ENCODE data around the gene ZSCAN12.
"Not testable (repeated sequence)": the region's sequence is repeated elsewhere in the genome, so short reads cannot be mapped to it uniquely, and the experiment has no call there.

The ZSCAN12 gene

DNA sequence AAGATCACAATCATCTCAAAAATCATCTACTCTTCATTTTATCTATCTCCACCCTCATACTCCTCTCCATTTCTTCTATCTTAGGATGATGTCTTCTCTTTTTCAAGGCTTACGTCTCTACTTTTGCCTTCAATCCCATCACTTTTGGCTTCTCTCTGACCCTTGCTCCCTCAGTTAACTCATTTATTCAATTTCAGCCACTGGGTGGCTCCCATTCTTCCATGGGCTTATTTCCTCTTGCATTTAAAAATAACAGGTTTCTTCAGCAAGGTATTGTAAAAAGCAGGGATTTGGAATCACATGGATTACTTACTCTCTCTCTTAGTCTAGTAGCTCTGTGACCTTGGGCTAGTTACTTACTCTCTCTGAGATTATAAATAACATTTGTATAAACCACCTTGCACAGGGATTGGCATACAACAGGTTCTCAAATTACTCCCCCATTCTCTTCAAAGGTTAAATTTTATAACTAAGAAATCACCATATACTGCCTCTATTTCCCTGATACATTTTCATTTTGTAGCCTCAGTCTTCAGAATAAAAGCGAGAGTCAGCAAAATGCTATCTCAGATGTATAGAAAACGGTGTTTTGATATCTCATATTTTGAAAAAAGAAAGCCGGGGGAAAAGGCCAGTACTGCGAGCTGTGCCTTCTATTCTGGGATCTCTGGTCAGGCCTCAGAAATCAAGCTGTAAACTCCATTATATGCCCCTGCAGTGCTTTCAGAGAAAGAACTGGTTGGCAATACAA lies 5.5 kb downstream of the ZSCAN12 start:
- DNase-seq (ENCODE audit: low spot score), result no peak

DNA sequence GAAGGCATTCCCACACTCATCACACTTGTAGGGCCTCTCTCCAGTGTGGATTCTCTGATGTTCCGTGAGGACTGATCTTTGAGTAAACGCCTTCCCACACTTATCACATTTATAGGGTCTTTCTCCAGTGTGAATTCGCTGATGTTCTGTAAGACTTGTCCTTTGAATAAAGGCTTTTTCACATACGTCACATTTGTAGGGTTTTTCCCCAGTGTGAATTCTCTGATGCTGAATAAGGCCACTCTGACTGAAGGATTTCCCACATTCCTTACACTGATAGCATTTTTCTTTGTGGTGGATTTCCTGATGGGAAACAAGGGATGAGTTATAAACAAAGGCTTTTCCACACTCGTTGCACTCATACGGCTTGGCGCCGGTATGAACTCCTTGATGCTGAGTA lies 8.9 kb downstream of the ZSCAN12 start:
- no peak for DNase-seq (ENCODE audit: low spot score)

DNA sequence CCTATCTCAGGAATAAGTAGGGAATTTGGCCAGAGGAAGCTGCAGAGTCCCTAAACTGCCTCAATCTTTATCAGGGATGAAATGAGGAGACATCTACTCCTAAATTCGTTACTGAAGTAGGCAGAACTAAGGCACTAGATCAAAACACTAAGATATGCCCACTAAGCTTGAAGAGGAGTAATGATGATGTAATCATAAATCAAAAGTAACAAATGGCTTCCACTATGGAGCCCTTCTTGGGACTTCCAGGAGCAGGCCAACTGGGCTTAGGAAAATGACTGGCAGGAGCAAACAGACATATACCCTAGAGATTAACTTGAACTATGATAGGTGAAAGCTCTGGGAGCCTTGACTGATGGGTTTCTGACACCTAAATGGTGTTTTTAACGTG lies 15.4 kb downstream of the ZSCAN12 start:
- DNase-seq (ENCODE audit: low spot score), result no peak

- peak; percentile 68 for DNase-seq (ENCODE audit: low spot score)
Observed at GRCh38 chr6:28383235-28384142, 16.1 kb downstream of the ZSCAN12 start.

DNA sequence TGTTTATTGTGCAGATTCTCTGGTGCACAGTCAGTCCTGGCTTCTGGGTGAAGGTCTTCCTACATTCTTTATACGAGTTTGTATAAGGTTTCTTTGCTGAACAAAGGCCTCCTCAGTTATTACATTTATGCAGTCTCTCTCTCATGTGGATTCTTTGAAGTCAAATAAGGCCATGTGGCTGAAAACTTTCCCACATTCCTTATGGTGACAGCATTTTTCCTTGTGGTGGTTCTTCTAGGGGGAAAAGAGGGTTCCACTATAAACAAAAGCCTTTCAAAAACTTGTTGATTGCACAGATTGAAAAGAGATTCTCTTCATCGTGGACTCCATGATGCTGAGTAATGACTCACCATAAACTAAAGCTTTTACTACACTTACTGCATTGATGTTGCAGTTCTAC lies 19.2 kb downstream of the ZSCAN12 start:
- DNase-seq (ENCODE audit: low spot score), result no peak

DNA sequence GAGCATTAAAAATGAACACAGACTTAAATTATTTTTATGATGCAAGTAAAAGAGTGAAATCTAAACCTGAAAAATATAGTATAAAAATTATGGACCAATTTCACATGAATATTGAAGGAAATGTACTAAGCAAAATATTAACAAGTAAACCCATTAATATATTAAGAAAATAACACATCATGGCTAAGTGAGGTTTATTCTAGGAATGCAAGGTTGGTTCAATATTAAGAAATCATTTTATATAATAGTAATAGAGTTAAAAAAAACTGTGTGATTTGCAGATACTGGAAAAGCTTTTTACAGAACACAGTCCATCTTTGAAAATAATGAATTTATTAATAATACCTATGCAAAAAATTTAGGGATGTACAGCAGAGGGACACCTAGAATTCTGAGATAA lies 20.9 kb downstream of the ZSCAN12 start:
- no peak for DNase-seq (ENCODE audit: low spot score)

- DNase-seq (ENCODE audit: low spot score), result no peak
Observed at GRCh38 chr6:28377879-28378278, 21.7 kb downstream of the ZSCAN12 start.

- no peak for DNase-seq (ENCODE audit: low spot score)
Observed at GRCh38 chr6:28373925-28374324, 25.6 kb downstream of the ZSCAN12 start.

GRCh38 chr6:28371706-28372451 lies 27.7 kb downstream of the ZSCAN12 start:
- no peak for DNase-seq (ENCODE audit: low spot score)

- no peak for DNase-seq (ENCODE audit: low spot score)
Observed at GRCh38 chr6:28371280-28371679, 28.3 kb downstream of the ZSCAN12 start.

DNA sequence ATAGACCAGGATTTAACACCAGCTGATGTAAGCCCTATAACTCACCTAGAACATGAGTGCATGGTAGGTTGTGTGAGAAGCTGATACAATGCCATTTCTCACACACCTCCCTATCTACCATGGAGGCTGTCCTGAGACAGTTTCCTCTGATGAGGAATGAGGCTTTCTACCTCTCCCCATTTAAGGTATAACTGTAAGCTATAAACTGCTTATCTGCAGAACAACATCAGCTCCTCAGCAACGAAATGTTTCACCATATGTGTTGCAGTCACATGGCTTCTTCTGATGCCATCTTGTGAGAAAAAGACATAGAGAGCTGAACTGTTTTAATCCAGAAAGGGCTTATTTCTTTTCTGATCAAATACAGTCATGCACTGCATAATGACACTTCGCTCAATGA lies 29.1 kb downstream of the ZSCAN12 start:
- DNase-seq (ENCODE audit: low spot score), result no peak

GRCh38 chr6:28369463-28369862 lies 30.1 kb downstream of the ZSCAN12 start:
- DNase-seq (ENCODE audit: low spot score), result no peak

GRCh38 chr6:28368522-28368921 lies 31.0 kb downstream of the ZSCAN12 start:
- no peak for DNase-seq (ENCODE audit: low spot score)

DNA sequence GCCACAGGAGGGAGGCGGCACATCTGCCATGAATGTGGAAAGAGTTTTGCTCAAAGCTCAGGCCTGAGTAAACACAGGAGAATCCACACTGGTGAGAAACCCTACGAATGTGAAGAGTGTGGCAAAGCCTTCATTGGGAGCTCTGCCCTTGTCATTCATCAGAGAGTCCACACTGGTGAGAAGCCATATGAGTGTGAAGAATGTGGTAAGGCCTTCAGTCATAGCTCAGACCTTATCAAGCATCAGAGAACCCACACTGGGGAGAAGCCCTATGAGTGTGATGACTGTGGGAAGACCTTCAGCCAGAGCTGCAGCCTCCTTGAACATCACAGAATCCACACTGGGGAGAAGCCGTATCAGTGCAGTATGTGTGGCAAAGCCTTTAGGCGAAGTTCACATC lies 34.0 kb downstream of the ZSCAN12 start:
- not testable (repeated sequence) for DNase-seq (ENCODE audit: low spot score)

DNA sequence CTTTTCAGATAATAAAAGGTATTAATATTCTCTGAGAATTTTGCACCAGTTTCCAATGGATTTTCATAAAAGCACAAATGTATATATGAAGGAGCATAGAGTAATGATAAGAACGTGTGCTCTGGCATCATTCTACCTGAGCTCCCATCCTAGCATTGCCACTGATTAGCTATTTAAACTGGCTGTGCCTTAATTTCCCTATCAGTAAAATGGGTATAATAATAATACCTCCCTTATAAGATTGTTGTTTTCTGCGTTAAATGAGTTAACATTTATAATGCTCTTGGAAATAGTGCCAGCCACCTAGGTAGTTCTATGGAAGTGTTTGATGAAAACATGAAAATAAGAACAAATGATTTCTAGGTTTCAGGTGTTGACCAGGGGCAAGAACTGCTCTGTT lies 38.6 kb downstream of the ZSCAN12 start:
- no peak for DNase-seq (ENCODE audit: low spot score)

GRCh38 chr6:28359562-28359961 lies 40.0 kb downstream of the ZSCAN12 start:
- DNase-seq (ENCODE audit: low spot score), result not testable (repeated sequence)

DNA sequence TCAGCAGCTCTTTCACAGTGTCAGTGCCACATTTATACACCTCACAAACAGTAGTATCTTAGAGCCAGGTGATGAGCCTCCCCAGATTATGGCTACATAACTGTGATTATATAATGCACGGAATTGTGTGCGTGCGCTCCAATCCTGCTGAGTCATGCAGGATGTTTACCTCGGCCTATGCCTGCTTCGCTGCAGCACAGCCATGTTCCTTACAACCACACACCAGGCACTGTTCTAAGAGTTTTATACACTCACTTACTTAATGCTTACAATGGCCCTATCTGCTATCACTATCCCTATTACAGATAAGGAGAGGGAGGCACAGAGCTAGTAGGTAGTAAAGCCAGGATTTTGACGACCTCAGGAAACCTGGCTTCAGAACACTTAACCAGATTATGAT lies 42.5 kb downstream of the ZSCAN12 start:
- DNase-seq (ENCODE audit: low spot score), result peak; percentile 65

DNA sequence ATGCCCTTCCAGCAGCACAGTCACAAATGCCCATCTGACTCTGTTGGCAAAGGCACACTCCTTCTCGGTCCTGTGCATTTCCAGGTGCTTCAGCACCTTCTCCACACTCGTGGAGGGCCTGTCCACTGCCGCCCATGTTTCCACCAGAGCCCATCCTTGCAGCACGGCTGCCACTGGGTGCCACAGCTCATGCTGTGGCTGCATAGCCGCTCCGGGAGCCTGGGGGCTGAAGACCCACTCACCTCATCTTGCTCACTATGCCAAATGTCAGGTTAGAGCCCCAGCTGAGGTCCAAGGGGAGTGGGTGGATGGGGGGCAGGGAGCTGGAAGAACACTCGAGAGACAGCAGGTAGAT lies 42.9 kb downstream of the ZSCAN12 start:
- DNase-seq (ENCODE audit: low spot score), result no peak

DNA sequence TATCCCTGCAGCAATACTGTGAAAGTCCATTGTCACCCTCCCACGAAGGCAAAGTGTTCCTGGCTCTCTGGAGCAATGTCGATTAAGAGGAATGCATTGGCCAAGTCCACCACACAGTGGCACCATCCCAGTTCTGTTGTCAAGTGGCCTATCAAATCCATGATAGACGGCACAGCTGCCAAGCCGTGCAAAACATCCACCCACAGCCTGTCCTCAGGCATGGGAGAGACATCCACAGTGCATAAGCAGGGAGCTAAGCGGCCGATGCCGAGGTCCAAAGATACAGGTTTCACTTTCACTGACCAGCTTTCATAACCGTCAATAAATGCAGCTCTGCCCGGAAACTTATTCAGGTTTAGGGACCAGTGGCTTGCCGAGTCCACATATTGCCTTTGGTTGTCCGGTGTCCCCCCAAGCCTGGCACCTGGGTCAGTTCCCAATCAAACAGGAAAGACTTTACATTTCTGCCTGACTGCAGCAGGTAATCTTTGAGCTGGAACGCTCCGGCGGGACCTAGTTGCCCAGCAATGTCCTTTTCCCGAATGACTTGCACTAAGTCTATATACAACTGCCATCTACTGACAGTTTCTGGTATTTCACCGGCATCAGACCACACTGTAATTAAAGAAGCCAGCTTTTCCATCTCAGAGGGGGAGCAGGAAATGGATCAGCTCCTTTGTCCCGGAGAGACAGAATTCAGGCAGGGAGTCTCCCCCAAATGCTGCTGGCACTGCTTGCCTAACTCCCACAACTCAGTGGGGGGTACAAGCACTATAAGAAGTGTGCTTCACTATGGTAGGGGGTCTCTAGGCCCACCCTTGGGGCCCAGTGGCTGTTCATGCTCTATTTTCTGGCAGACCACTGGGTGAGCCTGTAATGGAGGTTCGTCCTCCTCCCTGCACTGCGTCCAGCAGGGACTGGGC lies 43.5 kb downstream of the ZSCAN12 start:
- peak; percentile 88 for DNase-seq (ENCODE audit: low spot score)

GRCh38 chr6:28354688-28355554 lies 44.6 kb downstream of the ZSCAN12 start:
- no peak for DNase-seq (ENCODE audit: low spot score)

Measured in hematopoietic multipotent progenitor cell treated with erythropoietin and hydrocortisone succinate and interleukin-3 and kit ligand, for 15 days (in vitro differentiated cells).